Trophoblast cell (in vitro differentiated cells and primary cell): ENCODE data around the gene KIRREL3.

Experiments used
- DNase-seq, 2 donors: peaks; one replicate each; pipeline ENCODE4 v3.0.0-alpha.2; 2016
- H2AFZ ChIP-seq: 2 replicates; pipeline ENCODE4 v1.6.1; 2013; ENCODE audit warnings: low read length, moderate library complexity, mild to moderate bottlenecking; ENCODE audit not compliant: insufficient read depth, poor library complexity
- H2AK5ac ChIP-seq: 2 replicates; pipeline ENCODE4 v1.6.1; 2013; ENCODE audit warnings: mild to moderate bottlenecking, low read length
- H2BK120ac ChIP-seq: 2 replicates; pipeline ENCODE4 v1.6.1; 2013; ENCODE audit warnings: low read length, mild to moderate bottlenecking, moderate library complexity; ENCODE audit not compliant: insufficient read depth, poor library complexity
- H2BK12ac ChIP-seq: 2 replicates; pipeline ENCODE4 v1.6.1; 2013; ENCODE audit warnings: mild to moderate bottlenecking, low read length, moderate library complexity
- H2BK5ac ChIP-seq: 2 replicates; pipeline ENCODE4 v1.6.1; 2013; ENCODE audit warnings: low read length, low read depth, moderate library complexity, mild to moderate bottlenecking; ENCODE audit not compliant: poor library complexity
- H3K14ac ChIP-seq: 2 replicates; pipeline ENCODE4 v1.6.1; 2013; ENCODE audit warnings: mild to moderate bottlenecking, low read length
- H3K18ac ChIP-seq: 2 replicates; pipeline ENCODE4 v1.6.1; 2013; ENCODE audit warnings: mild to moderate bottlenecking, low read length
- H3K23ac ChIP-seq: 2 replicates; pipeline ENCODE4 v1.6.1; 2013; ENCODE audit warnings: low read length
- H3K27ac ChIP-seq: 2 replicates; pipeline ENCODE4 v1.5.1; 2013; ENCODE audit warnings: low read depth, mild to moderate bottlenecking, inconsistent platforms, low read length, moderate library complexity
- H3K27me3 ChIP-seq: 2 replicates; pipeline ENCODE4 v1.6.1; 2013; ENCODE audit warnings: inconsistent platforms, mild to moderate bottlenecking, low read length, moderate library complexity; ENCODE audit not compliant: insufficient read depth
- H3K36me3 ChIP-seq, 2 experiments: 1 replicate in 1 of 2; 2 replicates in 1 of 2; pipeline ENCODE4 v1.6.1; 2013; ENCODE audit warnings: low read length in 2 of 2, mild to moderate bottlenecking in 2 of 2, moderate library complexity in 1 of 2; ENCODE audit not compliant: insufficient read depth in 2 of 2, control insufficient read depth in 1 of 2
- H3K4ac ChIP-seq: 2 replicates; pipeline ENCODE4 v1.6.1; 2013; ENCODE audit warnings: low read depth, mild to moderate bottlenecking, low read length, moderate library complexity
- H3K4me1 ChIP-seq, 2 experiments: 1 replicate in 1 of 2; 2 replicates in 1 of 2; pipeline ENCODE4 v1.6.1; 2013; ENCODE audit warnings: low read length in 2 of 2, mild to moderate bottlenecking in 2 of 2, moderate library complexity in 1 of 2; ENCODE audit not compliant: insufficient read depth in 2 of 2, control insufficient read depth in 1 of 2
- H3K4me2 ChIP-seq: 2 replicates; pipeline ENCODE4 v1.6.1; 2013; ENCODE audit warnings: inconsistent platforms, mild to moderate bottlenecking, low read length, moderate library complexity
- H3K4me3 ChIP-seq: 2 replicates; pipeline ENCODE4 v1.5.1; 2013; ENCODE audit warnings: mild to moderate bottlenecking, low read depth, low read length, inconsistent platforms
- H3K79me1 ChIP-seq: one replicate; pipeline ENCODE4 v1.6.1; 2013; ENCODE audit warnings: low read length
- H3K79me2 ChIP-seq: 2 replicates; pipeline ENCODE4 v1.6.1; 2013; ENCODE audit warnings: low read length, mild to moderate bottlenecking; ENCODE audit not compliant: control insufficient read depth, insufficient read depth, poor library complexity
- H3K9ac ChIP-seq: 2 replicates; pipeline ENCODE4 v1.6.1; 2013; ENCODE audit warnings: mild to moderate bottlenecking, low read length
- H3K9me3 ChIP-seq: 2 replicates; pipeline ENCODE4 v1.6.1; 2013; ENCODE audit warnings: low read depth, mild to moderate bottlenecking, control low read depth, inconsistent platforms, low read length; ENCODE audit not compliant: insufficient read depth
- H4K12ac ChIP-seq: 2 replicates; pipeline ENCODE4 v1.6.1; 2013; ENCODE audit warnings: low read depth, mild to moderate bottlenecking, low read length, moderate library complexity
- H4K8ac ChIP-seq: 2 replicates; pipeline ENCODE4 v1.6.1; 2013; ENCODE audit warnings: low read depth, mild to moderate bottlenecking, low read length, moderate library complexity
- H4K91ac ChIP-seq: one replicate; pipeline ENCODE4 v1.6.1; 2013; ENCODE audit warnings: low read depth, mild to moderate bottlenecking, low read length, moderate library complexity
- WGBS: extraction: QIAGEN DNeasy Blood & Tissue Kit; methylation state at CpG from one replicate; pipeline ENCODE4 v1.1.7; 2013; ENCODE audit warnings: missing lambda C conversion rate; ENCODE audit not compliant: insufficient read length, insufficient coverage; ENCODE audit errors: extremely low coverage; 5-methylcytosine and 5-hydroxymethylcytosine counted together

KIRREL3 gene

DNA sequence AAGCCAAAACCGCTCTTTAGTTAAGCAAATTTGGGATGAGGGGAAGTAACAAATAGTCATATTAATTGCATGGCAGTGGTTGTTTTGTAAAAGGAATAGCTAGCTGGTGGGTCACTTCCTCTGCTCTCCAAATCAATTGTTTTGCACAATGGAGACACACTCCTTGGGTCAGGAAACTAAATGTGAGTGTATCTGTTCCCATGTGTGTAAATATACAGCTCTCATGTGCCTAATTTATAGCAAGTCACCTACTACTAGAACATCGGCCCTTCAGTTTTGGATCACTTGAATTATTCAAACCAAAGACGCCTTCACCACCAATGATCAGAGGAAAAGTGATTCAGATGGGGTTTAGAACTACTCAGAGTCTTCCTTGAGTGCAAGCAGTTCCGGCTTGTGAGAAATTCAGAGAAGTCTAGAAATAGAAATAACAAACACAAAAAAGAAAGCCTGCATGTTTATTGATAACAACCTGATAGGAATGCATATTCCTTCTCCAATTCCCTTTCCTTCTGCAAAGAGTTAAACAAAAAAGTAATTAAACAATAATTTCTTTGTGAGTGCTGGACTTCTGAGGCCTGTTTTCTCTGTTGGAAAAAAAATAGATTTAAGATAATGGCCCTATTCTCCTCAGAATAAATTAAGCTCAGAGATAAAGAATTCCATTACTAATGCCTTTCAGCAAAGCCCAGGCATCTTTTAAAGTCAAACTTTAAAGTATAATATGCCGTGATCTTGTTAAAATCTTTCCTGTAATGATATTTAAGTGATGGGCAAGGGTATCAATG lies 100.4 kb downstream of the KIRREL3 start:
- H2BK120ac ChIP-seq: no peak overlapping the region
- H3K14ac ChIP-seq: no peak overlapping the region
- H2BK5ac ChIP-seq: no peak overlapping the region
- H3K4me2 ChIP-seq: no peak overlapping the region
- H3K27ac ChIP-seq: no peak overlapping the region
- no peak overlapping the region for H3K23ac ChIP-seq
- no peaks in the 10 kb centered on the region for H3K27me3 ChIP-seq
- H3K36me3 ChIP-seq: no peaks in the 10 kb centered on the region
- no CpG with 5 or more reads among the region's 5 CpGs for WGBS
- H4K8ac ChIP-seq: no peak overlapping the region
- no peak overlapping the region for H3K18ac ChIP-seq
- H2AK5ac ChIP-seq: no peak overlapping the region
- no peaks in the 10 kb centered on the region for H3K4me1 ChIP-seq
- peaks cover 4% of the 10 kb centered on the region for H3K9me3 ChIP-seq
- H2AFZ ChIP-seq: no peak overlapping the region
- H3K4me3 ChIP-seq: no peak overlapping the region
- no peak for DNase-seq
- no peaks in the 10 kb centered on the region for H3K79me1 ChIP-seq
- no peak overlapping the region for H2BK12ac ChIP-seq
- H3K9ac ChIP-seq: no peak overlapping the region
- no peak overlapping the region for H4K12ac ChIP-seq
- H3K79me2 ChIP-seq: no peaks in the 10 kb centered on the region
- no peak overlapping the region for H3K4ac ChIP-seq
- no peak overlapping the region for H4K91ac ChIP-seq

DNA sequence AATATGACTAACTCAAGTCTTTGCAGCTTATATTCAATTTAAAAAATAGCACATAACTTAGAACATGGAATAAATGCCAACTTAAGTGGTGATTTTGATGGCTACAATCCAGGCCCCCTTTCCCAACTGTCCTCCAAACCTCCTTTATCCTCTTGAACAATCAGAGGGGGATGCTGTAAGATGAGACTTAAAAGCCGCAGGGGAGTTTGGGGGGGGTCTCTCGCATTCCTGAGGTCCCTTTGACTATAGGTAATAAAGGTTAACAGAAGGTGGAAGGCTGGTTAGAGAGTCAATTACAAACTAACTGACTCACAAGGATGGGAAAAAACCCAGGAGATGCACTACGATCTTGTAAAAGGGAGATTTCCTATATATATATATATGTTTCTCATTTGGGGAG lies 101.8 kb downstream of the KIRREL3 start:
- no peak overlapping the region for H3K14ac ChIP-seq
- no peaks in the 10 kb centered on the region for H3K4me1 ChIP-seq
- no peak overlapping the region for H2BK120ac ChIP-seq

GRCh38 chr11:126897430-126897829 lies 103.1 kb downstream of the KIRREL3 start:
- WGBS: no CpG with 5 or more reads among the region's 2 CpGs
- Histone ChIP-seq H4K91ac (no peak overlapping the region), H3K14ac (no peak overlapping the region), H2AK5ac (no peak overlapping the region), H3K4ac (no peak overlapping the region), H3K27ac (no peak overlapping the region), H4K8ac (no peak overlapping the region), H3K4me2 (no peak overlapping the region), H4K12ac (no peak overlapping the region), H3K79me1 (no peaks in the 10 kb centered on the region), H2BK5ac (no peak overlapping the region), H3K23ac (no peak overlapping the region), H3K18ac (no peak overlapping the region), H3K9ac (no peak overlapping the region), H3K4me1 (no peaks in the 10 kb centered on the region), H3K9me3 (peaks cover 4% of the 10 kb centered on the region), H3K27me3 (no peaks in the 10 kb centered on the region), H2BK120ac (no peak overlapping the region), H2AFZ (no peak overlapping the region), H2BK12ac (no peak overlapping the region), H3K79me2 (no peaks in the 10 kb centered on the region), H3K4me3 (no peak overlapping the region), H3K36me3 (no peaks in the 10 kb centered on the region)
- DNase-seq: no peak

More for the DNA sequence above, 101.8 kb downstream of the KIRREL3 start:
- H4K12ac ChIP-seq: no peak overlapping the region
- H3K18ac ChIP-seq: no peak overlapping the region
- no CpG with 5 or more reads among the region's 3 CpGs for WGBS
- no peaks in the 10 kb centered on the region for H3K79me1 ChIP-seq
- DNase-seq: no peak
- H2BK5ac ChIP-seq: no peak overlapping the region
- H4K91ac ChIP-seq: no peak overlapping the region
- H3K36me3 ChIP-seq: no peaks in the 10 kb centered on the region
- no peak overlapping the region for H3K27ac ChIP-seq
- no peak overlapping the region for H4K8ac ChIP-seq
- H3K9me3 ChIP-seq: peaks cover 4% of the 10 kb centered on the region
- no peak overlapping the region for H3K4me3 ChIP-seq
- no peak overlapping the region for H3K9ac ChIP-seq
- H3K4me2 ChIP-seq: no peak overlapping the region
- H3K27me3 ChIP-seq: no peaks in the 10 kb centered on the region
- no peak overlapping the region for H3K4ac ChIP-seq
- no peak overlapping the region for H2BK12ac ChIP-seq
- no peak overlapping the region for H3K23ac ChIP-seq
- H3K79me2 ChIP-seq: no peaks in the 10 kb centered on the region
- H2AK5ac ChIP-seq: no peak overlapping the region
- no peak overlapping the region for H2AFZ ChIP-seq

DNA sequence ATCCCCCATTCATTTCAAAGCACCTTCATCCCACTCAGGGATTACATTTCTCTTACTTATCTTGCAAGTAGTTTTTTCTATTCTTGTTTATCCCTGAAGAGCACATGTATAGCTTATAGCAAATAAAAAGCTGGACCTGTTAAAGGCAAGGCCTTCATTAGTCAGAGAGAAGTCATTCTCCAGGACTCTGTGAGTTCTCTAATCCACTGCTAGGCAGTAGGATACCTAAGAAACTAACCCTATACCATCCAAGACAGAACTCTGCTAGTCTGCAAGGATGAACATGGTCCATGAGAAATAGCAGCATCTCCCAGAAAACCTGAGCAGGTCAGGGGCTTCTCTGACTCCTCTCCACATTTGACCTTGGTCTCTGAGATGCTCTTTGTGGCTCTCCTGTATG lies 104.5 kb downstream of the KIRREL3 start:
- H2AK5ac ChIP-seq: no peak overlapping the region
- H3K27me3 ChIP-seq: no peaks in the 10 kb centered on the region
- H4K91ac ChIP-seq: no peak overlapping the region
- no peak overlapping the region for H3K4me2 ChIP-seq
- H3K18ac ChIP-seq: no peak overlapping the region
- H3K79me1 ChIP-seq: no peaks in the 10 kb centered on the region
- H2BK5ac ChIP-seq: no peak overlapping the region
- H3K23ac ChIP-seq: no peak overlapping the region
- DNase-seq: no peak
- H4K8ac ChIP-seq: no peak overlapping the region
- H3K4ac ChIP-seq: no peak overlapping the region
- no peak overlapping the region for H3K4me3 ChIP-seq
- H3K36me3 ChIP-seq: no peaks in the 10 kb centered on the region
- no peak overlapping the region for H4K12ac ChIP-seq
- no peaks in the 10 kb centered on the region for H3K79me2 ChIP-seq
- H3K9ac ChIP-seq: no peak overlapping the region
- H2BK12ac ChIP-seq: no peak overlapping the region
- H3K14ac ChIP-seq: no peak overlapping the region
- peaks cover 4% of the 10 kb centered on the region for H3K9me3 ChIP-seq
- H3K27ac ChIP-seq: no peak overlapping the region
- no peak overlapping the region for H2BK120ac ChIP-seq
- no peak overlapping the region for H2AFZ ChIP-seq
- peaks cover 0 to 2% of the 10 kb centered on the region in 2 experiments for H3K4me1 ChIP-seq
